Kidney (tissue), 14 donors: Measurements from ENCODE around the gene AMPD3. TPM values are rescaled to one million over a fixed set of nuclear protein-coding genes. Genes with fewer than 3 reads are reported as not detected.

Experiments
- DNase-seq, 5 donors: peaks; one replicate each; pipeline ENCODE4 v3.0.0-alpha.2; 2013 to 2020
- FAIRE-seq: peaks from 2 replicates; lab custom pipeline; 2012; peaks lifted over from hg19 to GRCh38; lab: Jason Lieb, UNC
- H3K27ac ChIP-seq, 2 donors: one replicate each; pipeline ENCODE4 v1.7.0; 2013; ENCODE audit warnings: low read depth in 2 of 2, low read length in 2 of 2, inconsistent platforms in 1 of 2
- H3K27me3 ChIP-seq: one replicate; pipeline ENCODE4 v1.7.1; 2013; ENCODE audit warnings: low read length, inconsistent platforms; ENCODE audit not compliant: control insufficient read depth, insufficient read depth
- H3K36me3 ChIP-seq, 3 donors: one replicate each; pipeline versions ENCODE4 v1.7.0 to v1.7.1; 2013; ENCODE audit warnings: low read length in 3 of 3, control low read depth in 1 of 3, inconsistent platforms in 1 of 3; ENCODE audit not compliant: insufficient read depth in 3 of 3, control insufficient read depth in 2 of 3
- H3K4me1 ChIP-seq, 3 donors: one replicate each; pipeline versions ENCODE4 v1.7.0 to v1.7.1; 2013; ENCODE audit warnings: low read length in 3 of 3, inconsistent platforms in 1 of 3, low read depth in 1 of 3; ENCODE audit not compliant: control insufficient read depth in 2 of 3, insufficient read depth in 2 of 3
- H3K4me3 ChIP-seq, 3 donors: one replicate each; pipeline versions ENCODE4 v1.7.0 to v1.8.1; 2013; ENCODE audit warnings: low read length in 3 of 3, control low read depth in 1 of 3, inconsistent platforms in 1 of 3
- H3K9ac ChIP-seq, 3 donors: one replicate each; pipeline versions ENCODE4 v1.7.0 to v1.7.1; 2013; ENCODE audit warnings: low read length in 3 of 3, control low read depth in 1 of 3, inconsistent platforms in 1 of 3
- H3K9me3 ChIP-seq, 3 donors: one replicate each; pipeline versions ENCODE4 v1.7.0 to v1.7.1; 2013; ENCODE audit warnings: low read length in 3 of 3, control low read depth in 1 of 3, inconsistent platforms in 1 of 3; ENCODE audit not compliant: control insufficient read depth in 2 of 3, insufficient read depth in 1 of 3
- intact Hi-C: fragments of 100-400 bp; cut with DNase I; formaldehyde crosslinking; loops from one replicate; pipeline ENCODE4 v1.11.1; 2022
- polyA plus RNA-seq: library from polyadenylated mRNA; stranded (reverse); fragments of 350-450 nt; fragmentation: Illumina TruSeq; extraction: RNeasy Lipid Tissue Mini Kit (QIAGEN cat#74804); gene quantifications from one replicate; pipeline ENCODE4 v1.2.3, GENCODE V29; 2014; ENCODE audit warnings: low read depth, low replicate concordance; ENCODE audit not compliant: insufficient read depth
- total RNA-seq: library from RNA; stranded (reverse); fragmentation: NEBNext Ultra II Directional; extraction: Animal tissue kit (Norgen Biotek cat#: 25700); gene quantifications from one replicate; pipeline ENCODE4 v1.2.1, GENCODE V29; 2021
- TF ChIP-seq, protein P1 (sequence below): IDR thresholded peaks from 3 replicates; pipeline ENCODE4 v1.5.1; 2012; ENCODE audit warnings: mild to moderate bottlenecking, moderate library complexity, borderline replicate concordance; ENCODE audit not compliant: insufficient read depth; ENCODE audit errors: extremely low read depth
- donor health status: control.
- donor health status: control.
- donor health status: control.
- donor health status: control.
- donor health status: control.
- donor health status: DM: yes; HTN: yes; CAD: no.
- donor health status: Normal renal cell carcinoma (clear cell type).

The AMPD3 gene
- total and polyA plus RNA-seq, 2 donors from 2014 or later = 8.4 to 16.5 TPM

DNA sequence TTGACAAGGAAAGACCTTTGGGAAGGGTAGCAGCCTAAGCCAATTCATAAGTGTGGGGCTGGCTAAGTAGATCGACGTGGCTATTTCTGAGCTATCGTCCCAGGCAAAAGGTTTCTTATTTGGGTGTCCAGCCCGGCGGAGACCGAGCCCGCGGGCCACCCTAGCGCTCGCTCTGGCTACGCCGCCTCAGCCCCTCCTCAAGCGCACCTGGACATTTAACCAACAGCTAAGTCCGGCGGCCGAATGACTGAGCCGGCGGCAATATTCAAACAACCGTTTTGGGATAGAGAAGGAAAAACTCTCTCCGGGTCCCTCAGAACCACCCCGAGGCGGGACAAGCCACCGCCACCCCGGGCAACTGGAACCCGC lies 85.5 kb downstream of the AMPD3 start:
- intact Hi-C loops = no loop called here
- peak overlapping the region; percentile 73 to 79 for H3K27ac ChIP-seq
- H3K4me3 ChIP-seq = peak overlapping the region; percentile 71 to 86 (median 72)
- H3K9ac ChIP-seq = peak overlapping the region; percentile 61 to 78 (median 74)
- no peaks in the 10 kb centered on the region for H3K27me3 ChIP-seq
- H3K4me1 ChIP-seq = peaks cover 0 to 4% (median 0%) of the 10 kb centered on the region in 3 donors
- no peaks in the 10 kb centered on the region for H3K36me3 ChIP-seq
- TF ChIP-seq, protein P1, sequence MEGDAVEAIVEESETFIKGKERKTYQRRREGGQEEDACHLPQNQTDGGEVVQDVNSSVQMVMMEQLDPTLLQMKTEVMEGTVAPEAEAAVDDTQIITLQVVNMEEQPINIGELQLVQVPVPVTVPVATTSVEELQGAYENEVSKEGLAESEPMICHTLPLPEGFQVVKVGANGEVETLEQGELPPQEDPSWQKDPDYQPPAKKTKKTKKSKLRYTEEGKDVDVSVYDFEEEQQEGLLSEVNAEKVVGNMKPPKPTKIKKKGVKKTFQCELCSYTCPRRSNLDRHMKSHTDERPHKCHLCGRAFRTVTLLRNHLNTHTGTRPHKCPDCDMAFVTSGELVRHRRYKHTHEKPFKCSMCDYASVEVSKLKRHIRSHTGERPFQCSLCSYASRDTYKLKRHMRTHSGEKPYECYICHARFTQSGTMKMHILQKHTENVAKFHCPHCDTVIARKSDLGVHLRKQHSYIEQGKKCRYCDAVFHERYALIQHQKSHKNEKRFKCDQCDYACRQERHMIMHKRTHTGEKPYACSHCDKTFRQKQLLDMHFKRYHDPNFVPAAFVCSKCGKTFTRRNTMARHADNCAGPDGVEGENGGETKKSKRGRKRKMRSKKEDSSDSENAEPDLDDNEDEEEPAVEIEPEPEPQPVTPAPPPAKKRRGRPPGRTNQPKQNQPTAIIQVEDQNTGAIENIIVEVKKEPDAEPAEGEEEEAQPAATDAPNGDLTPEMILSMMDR = no peak
- H3K9me3 ChIP-seq = no peaks in the 10 kb centered on the region
- FAIRE-seq (no peak), DNase-seq (peak in 4 of 5 donors; percentile 70 to 82 (median 78))

DNA sequence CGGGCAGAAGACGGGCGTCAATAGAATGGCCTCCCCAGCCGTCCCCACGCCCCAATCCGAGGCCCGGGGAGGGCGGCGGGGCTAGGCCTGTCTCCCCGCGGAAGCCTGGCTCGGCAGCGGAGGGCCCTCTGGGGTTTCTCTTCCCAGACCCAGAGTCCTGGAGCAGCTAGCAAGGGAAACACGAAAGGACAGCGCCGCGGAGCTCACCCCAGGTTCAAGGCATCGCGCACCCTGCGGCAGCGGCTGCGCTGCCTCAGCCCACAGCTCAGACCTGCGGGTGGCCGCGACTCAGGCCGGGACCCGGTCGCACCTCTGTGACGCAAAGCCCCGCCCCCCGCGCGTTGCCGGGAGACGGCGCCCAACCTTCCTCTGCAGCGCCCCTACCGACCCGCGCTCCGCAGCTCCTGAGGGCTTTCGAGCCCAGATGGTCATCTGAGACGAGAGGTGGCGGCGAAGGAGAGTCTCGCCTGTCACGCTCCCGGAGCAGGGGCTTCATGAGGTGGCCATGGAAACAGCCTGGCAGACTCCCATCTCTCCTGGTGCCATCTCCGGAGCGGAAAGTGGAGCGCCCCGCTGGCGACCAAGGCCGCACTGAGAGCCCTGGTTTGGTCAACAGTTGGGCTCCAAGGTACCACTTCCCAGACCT lies 86.0 kb downstream of the AMPD3 start, which contains the start of gene RNF141:
Gene RNF141, minus strand, starts transcription at position 273 of the 646 bp plus-strand sequence. CDS start 7,029 bp downstream, outside the sequence.
- FAIRE-seq (no peak), DNase-seq (peak; percentile 97 to 98 (median 98))
- intact Hi-C loops = no loop called here
- H3K36me3 ChIP-seq = no peaks in the 10 kb centered on the region
- peak within 1 kb of the TSS; percentile 73 to 79 for H3K27ac ChIP-seq
- peak within 1 kb of the TSS; percentile 71 to 86 (median 72) for H3K4me3 ChIP-seq
- no peaks in the 10 kb centered on the region for H3K27me3 ChIP-seq
- H3K9ac ChIP-seq = peak within 1 kb of the TSS; percentile 61 to 78 (median 74)
- no peaks in the 10 kb centered on the region for H3K9me3 ChIP-seq
- TF ChIP-seq, protein P1 = peak; percentile 91
- peaks cover 0 to 4% (median 0%) of the 10 kb centered on the region in 3 donors for H3K4me1 ChIP-seq

DNA sequence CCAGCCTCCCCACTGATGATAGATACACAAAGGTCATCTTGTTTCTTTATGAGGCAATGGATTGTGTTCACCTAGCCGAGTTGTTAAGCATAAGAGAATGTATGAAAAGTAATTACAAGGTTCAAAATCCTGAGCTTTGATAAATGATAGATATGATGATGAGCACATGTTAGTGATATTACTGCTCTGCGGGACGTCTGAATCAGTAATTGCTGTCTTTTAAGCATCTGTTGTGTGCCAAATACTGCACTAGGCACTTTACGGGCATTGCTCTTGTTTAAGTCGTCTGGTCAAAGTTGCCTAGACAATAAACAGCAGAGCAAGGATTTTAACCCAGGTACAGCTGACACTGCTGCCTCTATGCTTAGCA lies 86.5 kb downstream of the AMPD3 start:
- H3K9ac ChIP-seq = peak overlapping the region in 1 of 3 donors; percentile 59
- DNase-seq (no peak), FAIRE-seq (no peak)
- intact Hi-C loops = no loop called here
- no peaks in the 10 kb centered on the region for H3K9me3 ChIP-seq
- H3K36me3 ChIP-seq = no peaks in the 10 kb centered on the region
- H3K4me1 ChIP-seq = peaks cover 0 to 4% (median 0%) of the 10 kb centered on the region in 3 donors
- TF ChIP-seq, protein P1 = no peak
- peak overlapping the region; percentile 49 to 71 (median 50) for H3K4me3 ChIP-seq
- no peak overlapping the region for H3K27ac ChIP-seq
- H3K27me3 ChIP-seq = no peaks in the 10 kb centered on the region
